Mesenchymal stem cell (in vitro differentiated cells and primary cell): ENCODE measurements around the gene INPP5A.

Experiments used
- DNase-seq: peaks from one replicate; pipeline ENCODE4 v3.0.0-alpha.2; 2013
- H2AFZ ChIP-seq: one replicate; pipeline ENCODE4 v1.6.1; 2013; ENCODE audit warnings: low read depth, mild to moderate bottlenecking, control low read depth, inconsistent platforms, low read length, moderate library complexity
- H2AK5ac ChIP-seq: 2 replicates; pipeline ENCODE4 v1.6.1; 2013; ENCODE audit warnings: low read length, moderate library complexity, mild to moderate bottlenecking, inconsistent platforms; ENCODE audit not compliant: severe bottlenecking
- H2BK120ac ChIP-seq: one replicate; pipeline ENCODE4 v1.6.1; 2013; ENCODE audit warnings: low read depth, mild to moderate bottlenecking, inconsistent platforms, low read length, moderate library complexity
- H2BK12ac ChIP-seq, 2 experiments: one replicate each; pipeline ENCODE4 v1.6.1; 2013; ENCODE audit warnings: inconsistent platforms in 2 of 2, low read length in 2 of 2, mild to moderate bottlenecking in 2 of 2, moderate library complexity in 2 of 2, control low read depth in 1 of 2
- H2BK15ac ChIP-seq: one replicate; pipeline ENCODE4 v1.6.1; 2013; ENCODE audit warnings: mild to moderate bottlenecking, low read depth, inconsistent platforms; ENCODE audit not compliant: poor library complexity, severe bottlenecking
- H2BK5ac ChIP-seq: 2 replicates; pipeline ENCODE4 v1.6.1; 2013; ENCODE audit warnings: low read depth, mild to moderate bottlenecking, low read length, control low read depth, inconsistent platforms; ENCODE audit not compliant: poor library complexity, severe bottlenecking
- H3K14ac ChIP-seq, 2 experiments: one replicate each; pipeline ENCODE4 v1.6.1; 2013; ENCODE audit warnings: inconsistent platforms in 2 of 2, low read length in 2 of 2, control low read depth in 1 of 2, mild to moderate bottlenecking in 1 of 2, moderate library complexity in 1 of 2
- H3K18ac ChIP-seq, 2 experiments: one replicate each; pipeline ENCODE4 v1.6.1; 2013; ENCODE audit warnings: inconsistent platforms in 2 of 2, low read length in 2 of 2, control low read depth in 1 of 2, low read depth in 1 of 2, mild to moderate bottlenecking in 1 of 2
- H3K23ac ChIP-seq, 2 experiments: one replicate each; pipeline ENCODE4 v1.6.1; 2013; ENCODE audit warnings: inconsistent platforms in 2 of 2, low read length in 2 of 2, mild to moderate bottlenecking in 2 of 2, moderate library complexity in 2 of 2, control low read depth in 1 of 2
- H3K27ac ChIP-seq: 2 replicates; pipeline ENCODE4 v1.5.1; 2013; ENCODE audit warnings: mild to moderate bottlenecking, moderate library complexity, low read length, control low read depth, inconsistent platforms; ENCODE audit not compliant: poor library complexity, severe bottlenecking
- H3K27me3 ChIP-seq, 2 experiments: 2 replicates each; pipeline versions ENCODE4 v1.6.1 to v1.7.0; 2013; ENCODE audit warnings: low read length in 2 of 2, mild to moderate bottlenecking in 2 of 2, moderate library complexity in 2 of 2, control low read depth in 1 of 2, inconsistent platforms in 1 of 2; ENCODE audit not compliant: control insufficient read depth in 1 of 2, insufficient read depth in 1 of 2
- H3K36me3 ChIP-seq, 2 experiments: 2 replicates each; pipeline versions ENCODE4 v1.6.1 to v1.7.0; 2013; ENCODE audit warnings: low read length in 2 of 2, control low read depth in 1 of 2, inconsistent platforms in 1 of 2, low read depth in 1 of 2, mild to moderate bottlenecking in 1 of 2; ENCODE audit not compliant: insufficient read depth in 2 of 2, control insufficient read depth in 1 of 2
- H3K4ac ChIP-seq, 2 experiments: one replicate each; pipeline ENCODE4 v1.6.1; 2013; ENCODE audit warnings: inconsistent platforms in 2 of 2, low read length in 2 of 2, mild to moderate bottlenecking in 2 of 2, moderate library complexity in 2 of 2, control low read depth in 1 of 2, low read depth in 1 of 2
- H3K4me1 ChIP-seq: 2 replicates; pipeline ENCODE4 v1.6.1; 2013; ENCODE audit warnings: low read depth, low read length, control low read depth; ENCODE audit not compliant: control insufficient read depth, insufficient read depth
- H3K4me2 ChIP-seq: 2 replicates; pipeline ENCODE4 v1.6.1; 2013; ENCODE audit warnings: low read length, mild to moderate bottlenecking, inconsistent platforms; ENCODE audit not compliant: poor library complexity, severe bottlenecking
- H3K4me3 ChIP-seq, 2 experiments: 2 replicates each; pipeline versions ENCODE4 v1.5.1 to v1.7.0; 2013; ENCODE audit warnings: low read length in 2 of 2, mild to moderate bottlenecking in 2 of 2, control low read depth in 1 of 2, low read depth in 1 of 2; ENCODE audit not compliant: insufficient read depth in 1 of 2
- H3K79me1 ChIP-seq: replicated peaks from 2 replicates; pipeline ENCODE4 v1.6.1; 2013; ENCODE audit warnings: mild to moderate bottlenecking, control low read depth, low read length, inconsistent platforms; ENCODE audit not compliant: poor library complexity, severe bottlenecking
- H3K9ac ChIP-seq: 2 replicates; pipeline ENCODE4 v1.7.0; 2013; ENCODE audit warnings: mild to moderate bottlenecking, low read length, moderate library complexity
- H3K9me3 ChIP-seq: 2 replicates; pipeline ENCODE4 v1.7.0; 2013; ENCODE audit warnings: mild to moderate bottlenecking, low read length; ENCODE audit not compliant: control insufficient read depth
- H4K8ac ChIP-seq: one replicate; pipeline ENCODE4 v1.6.1; 2013; ENCODE audit warnings: inconsistent platforms, mild to moderate bottlenecking, low read length, moderate library complexity
- H4K91ac ChIP-seq: one replicate; pipeline ENCODE4 v1.6.1; 2013; ENCODE audit warnings: mild to moderate bottlenecking, low read length, inconsistent platforms
- WGBS: methylation state at CpG from one replicate; pipeline ENCODE4 v1.1.7; 2013; ENCODE audit warnings: mixed read lengths; 5-methylcytosine and 5-hydroxymethylcytosine counted together

INPP5A gene

DNA sequence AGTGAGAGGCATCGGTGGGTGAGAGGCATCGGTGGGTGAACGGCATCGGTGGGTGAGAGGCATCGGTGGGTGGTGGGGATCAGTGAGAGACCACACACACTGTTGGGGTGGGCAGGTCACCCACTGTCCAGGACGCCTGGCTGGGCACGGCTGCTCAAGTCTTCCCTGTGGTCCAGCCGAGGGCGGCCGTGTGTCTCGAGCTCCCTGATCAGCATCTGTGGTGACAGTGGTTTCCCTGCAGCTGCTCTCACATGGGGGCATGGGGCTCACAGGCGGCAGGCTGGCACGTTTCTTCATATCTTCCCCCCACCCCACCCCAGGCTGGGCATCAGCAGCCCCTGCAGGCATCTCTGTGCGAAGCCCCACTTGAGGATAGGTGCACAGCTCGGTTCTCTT is 170.2 kb downstream of the INPP5A start:
- no peak overlapping the region for H3K14ac ChIP-seq
- WGBS: 96% methylated on average over 15 of the region's 15 CpGs

DNA sequence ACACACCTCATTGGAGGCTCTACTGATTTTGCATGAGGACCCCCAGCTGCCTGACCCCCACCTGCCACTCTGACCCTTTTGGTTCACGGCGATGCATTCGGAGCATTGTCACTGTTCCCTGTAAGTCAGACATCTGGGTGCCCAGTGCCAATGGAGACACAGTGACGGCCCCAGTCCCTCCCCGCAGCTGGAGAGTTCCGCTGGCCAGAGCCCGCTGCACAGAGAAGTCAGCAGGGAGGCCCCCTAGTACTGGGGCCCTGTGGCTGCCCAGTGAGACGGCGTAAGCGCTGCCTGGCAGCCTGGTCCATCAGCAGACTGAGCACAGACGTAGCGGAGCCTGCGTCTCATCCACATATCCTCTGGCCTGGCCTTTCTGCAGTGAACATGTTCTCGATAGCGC is 170.9 kb downstream of the INPP5A start:
- Histone ChIP-seq H3K27ac (no peak overlapping the region), H3K4me2 (no peak overlapping the region), H2BK12ac (no peak overlapping the region), H3K14ac (no peak overlapping the region), H4K91ac (no peak overlapping the region), H3K23ac (no peak overlapping the region), H3K9me3 (peaks cover 18% of the 10 kb centered on the region), H4K8ac (no peak overlapping the region), H2BK120ac (no peak overlapping the region), H3K27me3 (no peaks in the 10 kb centered on the region), H2AK5ac (no peak overlapping the region), H3K4me1 (peaks cover 23% of the 10 kb centered on the region), H3K4me3 (no peak overlapping the region), H3K79me1 (peaks cover 18% of the 10 kb centered on the region), H3K9ac (no peak overlapping the region), H2AFZ (no peak overlapping the region), H3K18ac (no peak overlapping the region), H3K36me3 (peaks cover 21 to 81% of the 10 kb centered on the region in 2 experiments), H3K4ac (no peak overlapping the region), H2BK5ac (no peak overlapping the region), H2BK15ac (no peak overlapping the region)
- no peak for DNase-seq
- 96% methylated on average over 15 of the region's 15 CpGs for WGBS

More for the DNA sequence above, 170.2 kb downstream of the INPP5A start:
- Histone ChIP-seq H2BK120ac (no peak overlapping the region), H3K4ac (no peak overlapping the region), H3K9me3 (peaks cover 18% of the 10 kb centered on the region), H3K4me1 (peaks cover 17% of the 10 kb centered on the region), H3K36me3 (peaks cover 21 to 81% of the 10 kb centered on the region in 2 experiments), H2BK15ac (no peak overlapping the region), H3K18ac (no peak overlapping the region), H3K79me1 (peaks cover 24% of the 10 kb centered on the region), H3K9ac (no peak overlapping the region), H2AFZ (no peak overlapping the region), H2BK5ac (no peak overlapping the region), H3K27ac (no peak overlapping the region), H3K4me2 (no peak overlapping the region), H3K23ac (no peak overlapping the region), H4K8ac (no peak overlapping the region), H2AK5ac (no peak overlapping the region), H3K27me3 (no peaks in the 10 kb centered on the region), H4K91ac (no peak overlapping the region), H2BK12ac (no peak overlapping the region), H3K4me3 (no peak overlapping the region)
- no peak for DNase-seq

DNA sequence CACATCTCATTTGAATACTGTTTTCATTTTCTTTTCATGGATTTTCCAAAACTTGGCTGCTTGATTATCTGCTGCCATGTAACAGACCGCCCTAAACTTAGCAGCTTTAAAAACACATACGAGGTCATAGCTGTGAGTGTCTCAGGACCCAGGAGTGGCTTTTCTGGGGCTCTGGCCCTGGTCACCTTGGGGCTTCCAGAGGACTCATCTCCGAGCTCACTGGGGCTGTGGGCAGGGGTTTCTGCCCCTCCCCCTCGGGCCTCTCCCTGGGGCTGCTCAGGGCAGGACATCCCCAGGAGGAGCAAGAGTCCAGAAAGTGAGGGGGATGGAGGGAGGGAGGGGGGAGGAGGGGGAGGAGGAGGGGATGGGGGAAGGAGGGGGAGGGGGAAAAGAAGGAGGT is 171.3 kb downstream of the INPP5A start:
- 91% methylated on average over 4 of the region's 4 CpGs for WGBS
- Histone ChIP-seq H3K23ac (no peak overlapping the region), H3K14ac (no peak overlapping the region), H3K4me3 (no peak overlapping the region), H4K8ac (no peak overlapping the region), H3K27ac (no peak overlapping the region), H4K91ac (no peak overlapping the region), H3K36me3 (peaks cover 21 to 81% of the 10 kb centered on the region in 2 experiments), H3K18ac (no peak overlapping the region), H3K4me1 (peaks cover 25% of the 10 kb centered on the region), H2BK120ac (no peak overlapping the region), H3K27me3 (no peaks in the 10 kb centered on the region), H2BK12ac (no peak overlapping the region), H2AFZ (no peak overlapping the region), H2BK5ac (no peak overlapping the region), H3K4ac (no peak overlapping the region), H2BK15ac (no peak overlapping the region), H3K9me3 (peaks cover 18% of the 10 kb centered on the region), H2AK5ac (no peak overlapping the region), H3K79me1 (peaks cover 15% of the 10 kb centered on the region), H3K9ac (no peak overlapping the region), H3K4me2 (no peak overlapping the region)
- DNase-seq: no peak

DNA sequence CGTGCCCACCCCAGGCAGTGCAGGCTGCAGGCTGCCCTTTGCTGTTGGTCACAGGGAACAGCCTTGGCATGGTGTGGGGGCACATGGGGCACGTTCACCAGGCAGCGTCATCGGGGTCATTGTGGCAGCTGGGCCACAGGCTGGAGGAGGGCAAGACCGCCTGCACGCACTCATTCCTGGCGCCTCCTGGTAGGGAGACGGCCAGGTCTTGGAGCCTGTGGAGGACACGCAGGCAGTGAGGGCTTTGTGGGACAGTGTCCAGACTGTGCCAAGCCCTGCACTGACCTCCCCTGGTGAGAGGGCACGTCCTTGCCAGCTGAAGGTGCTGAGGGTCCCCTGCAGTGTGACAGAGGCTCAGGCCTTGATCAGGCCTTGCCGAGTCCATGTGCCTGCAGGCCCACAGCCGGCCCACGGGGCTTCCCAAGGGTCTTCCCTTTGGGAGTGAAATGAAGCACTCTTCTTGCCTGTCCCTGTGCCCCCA is 171.9 kb downstream of the INPP5A start:
- Histone ChIP-seq H3K27me3 (no peaks in the 10 kb centered on the region), H3K4me3 (no peak overlapping the region), H3K36me3 (peaks cover 21 to 82% of the 10 kb centered on the region in 2 experiments), H3K9me3 (peaks cover 18% of the 10 kb centered on the region), H2BK12ac (no peak overlapping the region), H3K4me1 (peaks cover 24% of the 10 kb centered on the region), H4K91ac (no peak overlapping the region), H2BK120ac (no peak overlapping the region), H4K8ac (no peak overlapping the region), H3K18ac (no peak overlapping the region), H3K14ac (peak overlapping the region in 1 of 2 experiments; percentile 49), H2AFZ (no peak overlapping the region), H2BK15ac (no peak overlapping the region), H3K27ac (no peak overlapping the region), H3K9ac (no peak overlapping the region), H3K4me2 (no peak overlapping the region), H2AK5ac (no peak overlapping the region), H2BK5ac (no peak overlapping the region), H3K23ac (no peak overlapping the region), H3K79me1 (peaks cover 9% of the 10 kb centered on the region), H3K4ac (no peak overlapping the region)
- no peak for DNase-seq
- WGBS: 97% methylated on average over 13 of the region's 13 CpGs
